Measurements from ENCODE around the gene SLC8B1.

SLC8B1 gene

GRCh38 chr12:113318900-113319628 lies 15.8 kb downstream of the SLC8B1 start:
- no peak for DNase-seq

GRCh38 chr12:113318046-113318656 lies 16.8 kb downstream of the SLC8B1 start:
- DNase-seq = no peak

DNA sequence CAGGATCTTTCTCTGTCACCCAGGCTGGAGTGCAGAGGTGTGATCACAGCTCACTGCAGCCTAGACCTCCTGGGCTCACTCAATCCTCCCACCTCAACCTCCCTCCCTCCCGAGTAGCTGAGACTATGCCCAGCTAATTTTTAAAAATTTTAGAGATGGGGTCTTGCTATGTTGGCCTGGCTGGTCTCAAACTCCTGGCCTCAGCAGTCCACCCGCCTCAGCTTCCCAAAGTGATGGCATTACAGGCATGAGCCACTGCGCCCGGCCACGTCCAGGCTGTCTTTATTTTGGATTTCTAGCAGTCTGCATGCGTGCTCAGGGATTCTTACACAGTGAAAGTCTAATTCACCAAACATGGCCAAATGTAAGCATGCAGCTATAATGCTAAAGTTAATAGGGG lies 17.8 kb downstream of the SLC8B1 start:
- no peak for DNase-seq

DNA sequence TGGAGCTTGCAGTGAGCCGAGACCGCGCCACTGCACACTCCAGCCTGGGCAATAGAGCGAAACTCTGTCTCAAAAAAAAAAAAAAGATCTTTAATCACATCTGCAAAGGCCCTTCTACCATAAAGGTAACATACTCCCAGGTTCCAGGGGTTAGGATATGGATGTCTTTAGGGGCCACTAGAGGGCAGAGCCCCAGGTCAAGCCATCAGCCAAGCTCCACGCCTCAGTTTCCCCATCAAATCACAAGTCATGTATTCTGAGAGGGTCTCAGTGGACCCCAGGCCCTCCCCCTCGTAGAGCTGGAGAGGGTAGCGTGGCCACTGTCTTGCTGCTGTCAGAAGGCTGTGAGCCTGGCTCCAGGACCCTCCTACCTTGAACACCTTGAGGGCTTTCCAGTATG lies 18.8 kb downstream of the SLC8B1 start:
- DNase-seq = no peak

DNA sequence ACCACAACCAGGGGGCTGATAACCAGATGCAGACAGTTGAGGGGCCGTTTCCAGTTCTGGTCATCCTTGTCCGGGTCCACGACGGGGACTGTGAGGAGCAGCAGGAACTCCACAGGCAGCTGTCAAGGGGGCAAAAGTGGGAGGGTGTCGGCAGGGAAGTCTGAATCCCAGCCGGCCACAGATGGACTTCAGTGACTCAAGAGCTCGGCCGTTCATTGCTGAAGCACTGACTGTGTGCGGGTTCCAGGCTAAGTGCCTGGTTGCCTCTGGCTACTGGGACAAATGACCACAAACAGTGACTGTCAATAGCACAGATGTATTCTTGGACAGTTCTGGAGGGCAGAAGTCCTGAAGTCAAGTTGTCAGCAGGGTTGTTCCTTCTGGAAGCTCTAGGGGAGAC lies 19.6 kb downstream of the SLC8B1 start:
- DNase-seq = no peak

DNA sequence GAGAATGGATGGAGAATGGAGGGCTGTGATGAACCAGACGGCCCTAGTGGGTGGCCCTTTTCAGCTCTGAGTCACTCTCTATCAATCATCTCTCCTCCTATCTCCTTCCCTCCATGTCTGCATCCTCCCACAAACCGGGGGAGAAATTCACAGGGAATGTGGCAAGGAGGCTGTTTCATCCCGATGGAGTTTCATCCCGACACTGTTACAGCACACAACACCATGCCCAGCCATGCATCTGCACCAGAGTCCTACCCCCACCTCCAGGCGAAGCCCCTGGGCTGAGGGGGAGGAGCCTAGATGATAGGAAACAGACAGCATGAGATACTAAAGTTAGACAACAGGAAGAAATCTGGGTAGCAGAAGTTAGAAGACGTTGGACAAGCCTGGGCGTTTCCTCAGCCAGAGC lies 20.8 kb downstream of the SLC8B1 start:
- no peak for DNase-seq

DNA sequence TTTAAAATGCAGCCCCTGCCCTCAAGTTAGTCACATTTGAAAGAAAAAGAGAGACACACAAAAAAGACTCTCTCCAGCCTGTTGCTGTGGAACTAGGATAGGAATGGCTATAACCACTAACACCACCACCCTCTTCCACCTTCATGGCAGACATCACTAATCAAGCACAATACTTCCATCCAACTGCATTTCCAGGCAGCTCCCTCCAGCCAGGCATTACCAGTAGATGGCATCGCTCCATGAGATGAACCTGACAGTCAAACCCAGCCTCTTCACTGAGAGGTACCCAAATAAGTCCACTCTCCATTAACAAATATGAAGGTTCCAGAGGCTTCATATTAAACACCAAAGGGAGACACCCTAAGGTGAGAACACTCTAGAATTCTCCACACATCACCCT lies 24.4 kb downstream of the SLC8B1 start:
- DNase-seq = no peak

GRCh38 chr12:113306382-113306781 lies 28.5 kb downstream of the SLC8B1 start:
- DNase-seq = no peak

DNA sequence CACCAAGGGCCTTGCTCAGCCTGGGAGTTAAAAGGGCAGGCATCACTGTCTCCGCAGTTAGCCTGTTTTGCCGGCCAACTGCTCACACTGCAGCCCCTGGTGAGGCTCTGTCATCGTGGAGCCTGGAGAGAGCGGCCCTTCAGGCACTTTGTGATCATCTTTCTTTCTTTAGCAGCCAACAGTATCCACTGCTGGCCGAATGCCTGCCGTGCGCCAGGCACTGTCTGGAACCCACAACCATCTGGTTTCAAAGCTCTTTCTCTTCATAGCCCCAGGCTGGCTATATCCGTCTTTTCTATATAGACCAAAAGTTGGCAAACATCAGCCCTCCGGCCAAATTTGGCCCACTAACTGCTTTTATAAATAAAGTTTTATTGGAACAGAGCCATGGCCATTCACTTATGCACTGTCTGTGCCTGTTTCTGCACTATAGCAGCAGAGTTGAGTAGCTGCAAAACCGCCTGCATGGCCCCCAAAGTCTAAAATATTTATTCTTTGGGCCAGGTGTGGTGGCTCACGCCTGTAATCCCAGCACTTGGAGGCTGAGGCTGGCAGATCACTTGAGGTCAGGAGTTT lies 29.5 kb downstream of the SLC8B1 start:
- DNase-seq = no peak

GRCh38 chr12:113302886-113303640 lies 31.8 kb downstream of the SLC8B1 start:
- no peak for DNase-seq

DNA sequence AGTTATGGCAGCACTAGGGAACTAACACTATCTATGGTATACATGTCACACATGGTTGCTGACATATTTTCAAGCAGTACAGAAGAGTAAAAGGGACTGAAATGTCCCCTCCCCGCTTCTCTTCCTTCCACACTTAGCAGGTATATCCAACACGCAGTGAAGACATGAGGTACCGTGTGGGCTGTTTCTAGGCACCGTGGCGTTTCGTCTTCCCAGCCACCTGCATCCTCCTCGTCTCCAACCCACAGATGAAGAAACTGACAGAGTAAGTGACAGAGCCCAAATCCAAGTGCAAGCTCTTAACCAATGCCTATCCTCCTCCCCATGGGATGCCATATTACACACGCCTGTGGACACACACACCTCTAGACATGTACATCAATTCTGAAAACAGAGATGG lies 32.4 kb downstream of the SLC8B1 start:
- no peak for DNase-seq

DNA sequence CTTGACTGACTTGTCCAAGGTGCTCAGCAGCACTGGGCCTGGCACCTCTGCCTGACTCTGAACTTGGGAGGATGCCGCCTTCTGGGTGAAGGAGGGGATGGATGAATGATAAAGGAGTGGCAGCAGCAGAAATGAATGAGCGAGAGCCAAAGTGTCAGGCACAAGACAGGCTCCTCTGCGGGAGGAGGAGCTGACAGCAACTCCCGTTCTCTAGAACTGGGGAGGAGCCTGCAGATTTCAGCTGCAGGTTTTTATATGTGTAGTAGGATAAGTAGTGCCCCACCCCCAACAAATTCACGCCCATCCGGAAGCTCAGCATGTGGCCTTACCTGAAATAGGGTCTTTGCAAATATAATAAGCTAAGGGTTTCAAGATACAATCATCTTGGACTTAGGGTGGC lies 33.1 kb downstream of the SLC8B1 start:
- no peak for DNase-seq

- DNase-seq = no peak
These were observed 35.2 kb downstream of the SLC8B1 start for GRCh38 chr12:113299619-113300237.

- DNase-seq = no peak
These were observed 35.9 kb downstream of the SLC8B1 start for GRCh38 chr12:113298861-113299545.

GRCh38 chr12:113298472-113298817 lies 36.5 kb downstream of the SLC8B1 start:
- no peak for DNase-seq

DNA sequence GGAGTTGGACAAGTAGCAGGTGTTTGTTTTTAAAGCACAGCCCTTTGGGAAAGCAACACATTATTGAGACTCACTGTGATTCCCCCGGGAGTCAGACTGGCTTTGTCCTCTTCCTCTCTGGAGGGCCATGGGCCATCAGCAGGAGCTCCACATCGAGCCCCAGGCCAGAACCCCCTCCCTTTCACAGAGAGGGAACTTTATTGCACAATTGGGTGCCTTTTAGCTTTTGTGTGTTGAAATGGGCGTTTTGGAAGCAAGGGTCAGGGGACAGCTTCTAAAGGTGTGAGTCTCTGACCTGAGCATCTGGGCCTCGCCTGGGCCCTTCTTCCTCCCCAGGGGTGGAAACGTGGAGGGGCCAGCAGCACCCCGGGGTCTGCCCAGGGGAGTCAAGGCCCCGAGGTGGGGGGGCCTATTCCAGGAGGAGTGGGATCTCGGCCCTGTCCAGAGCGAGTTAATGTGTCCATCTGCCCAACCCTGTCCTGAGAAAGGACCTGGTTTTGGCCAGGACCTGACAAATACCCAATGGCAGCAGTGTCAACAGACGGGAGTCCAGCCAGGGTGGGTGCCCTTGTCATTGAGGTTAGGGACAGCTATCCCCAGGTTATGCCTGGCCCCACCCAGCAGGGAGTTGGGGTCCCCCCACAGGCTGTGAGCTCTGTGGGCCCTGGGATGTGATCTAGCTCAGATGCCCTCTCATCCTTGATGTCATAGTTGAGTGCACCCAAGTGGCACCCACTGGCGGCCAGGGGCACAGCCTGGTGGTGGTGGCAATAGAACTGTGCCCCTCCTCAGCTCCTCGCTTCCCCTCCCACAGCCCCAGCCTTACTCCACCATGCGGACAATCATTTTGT lies 37.1 kb downstream of the SLC8B1 start:
- no peak for DNase-seq

GRCh38 chr12:113297214-113297587 lies 37.7 kb downstream of the SLC8B1 start:
- no peak for DNase-seq

DNA sequence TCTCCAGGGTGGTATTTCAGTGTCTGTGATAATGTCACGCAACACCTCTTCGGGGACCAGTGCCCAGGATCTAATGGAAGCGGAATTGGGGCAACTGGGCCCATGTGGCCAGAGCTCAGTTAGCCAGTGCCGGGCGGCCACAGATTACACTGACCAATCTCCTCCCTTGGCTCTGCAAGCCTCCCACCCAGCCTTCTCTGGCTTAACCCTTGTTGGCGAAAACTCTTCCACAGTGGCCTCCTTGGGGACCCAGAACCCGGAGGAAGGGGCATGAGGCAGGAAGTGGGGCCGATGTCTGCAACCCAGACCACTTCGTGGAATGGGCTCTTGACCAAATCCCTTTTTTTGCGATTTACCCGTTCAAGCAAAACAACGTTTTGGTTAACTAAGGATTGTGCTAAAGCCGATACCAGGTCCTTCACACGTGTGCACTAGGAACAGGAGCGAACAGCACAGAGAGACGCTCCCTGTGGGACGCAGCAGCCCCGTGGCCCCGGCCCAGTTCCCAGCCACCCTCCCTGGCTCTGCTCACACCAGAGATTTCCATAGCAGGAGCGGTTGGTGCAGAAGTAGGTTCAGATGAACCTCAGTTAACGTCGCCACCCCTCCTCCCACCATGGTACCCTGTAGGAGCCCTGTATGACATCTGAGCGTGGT lies 38.2 kb downstream of the SLC8B1 start:
- no peak for DNase-seq

GRCh38 chr12:113295886-113296556 lies 38.9 kb downstream of the SLC8B1 start:
- no peak for DNase-seq

- no peak for DNase-seq
These were observed 41.8 kb downstream of the SLC8B1 start for GRCh38 chr12:113293100-113293499.

DNA sequence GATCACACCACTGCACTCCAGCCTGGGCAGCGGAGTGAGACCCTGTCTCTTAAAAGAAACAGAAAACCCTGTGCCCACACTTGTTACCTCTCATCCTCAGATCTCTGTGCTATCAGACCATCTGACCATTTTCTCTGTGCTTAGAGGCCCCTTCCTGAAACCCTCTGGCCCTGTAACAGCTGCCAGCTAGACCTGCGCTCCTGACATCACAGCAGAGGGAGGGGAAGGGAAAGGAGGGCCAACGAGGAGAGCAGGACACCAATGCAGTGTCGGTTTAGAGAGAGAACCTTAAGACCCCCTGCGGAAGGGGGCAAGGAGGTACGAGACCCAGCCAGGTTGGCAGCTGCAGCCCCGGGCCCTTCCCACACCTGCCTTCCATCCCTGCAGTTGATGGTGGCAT lies 42.4 kb downstream of the SLC8B1 start:
- no peak for DNase-seq

Data from stimulated activated naive CD4-positive, alpha-beta T cell treated with Interleukin-2 at 50 U/mL for 16 hours (primary cell).